GM18873 (cell line): Measurements from ENCODE around the gene JSRP1.

Experiments used
- ATAC-seq: cut with Tn5 transposase; IDR thresholded peaks from one replicate; pipeline ENCODE4 v1.9.1; 2021; ENCODE audit warnings: mild to moderate bottlenecking, moderate library complexity, moderate number of reproducible peaks; ENCODE audit not compliant: unreplicated experiment, low FRiP score

The JSRP1 gene

DNA sequence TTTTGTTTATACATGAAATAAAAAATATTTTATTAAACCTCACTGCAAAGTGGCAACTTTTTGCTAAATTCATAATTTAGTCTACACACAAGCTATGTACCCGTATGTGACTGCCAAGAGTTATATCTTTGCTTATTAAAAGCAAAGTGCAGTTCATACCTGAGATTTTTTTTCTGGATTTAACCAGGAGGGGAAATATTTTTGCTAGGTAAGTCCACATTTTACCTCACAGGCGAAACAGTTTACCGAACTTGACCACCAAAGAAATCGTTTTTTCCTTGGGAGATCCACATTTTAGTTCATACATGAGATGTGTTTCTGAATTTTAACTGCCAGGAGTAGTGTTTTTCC lies 12.2 kb upstream of the JSRP1 start:
- no peak for ATAC-seq

DNA sequence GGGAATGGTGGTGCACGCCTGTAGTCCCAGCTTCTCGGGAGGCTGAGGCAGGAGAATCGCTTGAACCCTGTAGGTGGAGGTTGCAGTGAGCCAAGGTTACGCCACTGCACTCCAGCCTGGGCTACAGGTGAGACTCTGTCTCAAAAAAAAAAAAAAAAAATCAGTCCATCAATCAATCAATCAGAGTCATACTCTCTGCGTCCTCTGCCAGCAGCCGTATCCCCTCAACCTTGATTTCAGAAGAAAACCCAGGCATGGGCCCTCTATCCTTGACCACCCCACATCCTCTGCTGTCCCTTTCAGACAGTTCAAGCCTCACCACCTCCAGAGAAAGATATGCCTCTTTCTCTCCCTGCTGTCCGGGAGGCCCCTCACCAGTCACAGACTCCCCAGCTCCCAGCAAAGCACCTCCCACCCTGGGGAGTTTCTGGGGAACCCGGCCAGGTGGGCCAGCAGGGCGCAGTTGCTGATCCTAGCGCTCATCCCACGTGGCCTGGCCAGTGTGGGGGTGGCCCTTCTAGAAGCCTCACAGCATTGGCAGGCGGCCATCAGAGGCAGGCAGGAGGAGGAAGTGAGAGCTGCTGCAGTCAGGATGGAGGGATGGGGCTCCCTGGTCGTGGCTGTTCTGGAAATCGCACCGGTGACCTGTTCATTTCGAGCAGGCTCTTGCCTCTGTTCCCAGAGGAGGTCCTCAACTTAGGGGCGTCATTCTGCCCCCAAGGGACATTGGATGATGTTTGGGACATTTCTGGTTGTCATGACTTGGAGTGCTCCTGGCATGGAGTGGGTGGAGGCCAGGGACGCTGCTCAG lies 10.2 kb upstream of the JSRP1 start:
- ATAC-seq = no peak

DNA sequence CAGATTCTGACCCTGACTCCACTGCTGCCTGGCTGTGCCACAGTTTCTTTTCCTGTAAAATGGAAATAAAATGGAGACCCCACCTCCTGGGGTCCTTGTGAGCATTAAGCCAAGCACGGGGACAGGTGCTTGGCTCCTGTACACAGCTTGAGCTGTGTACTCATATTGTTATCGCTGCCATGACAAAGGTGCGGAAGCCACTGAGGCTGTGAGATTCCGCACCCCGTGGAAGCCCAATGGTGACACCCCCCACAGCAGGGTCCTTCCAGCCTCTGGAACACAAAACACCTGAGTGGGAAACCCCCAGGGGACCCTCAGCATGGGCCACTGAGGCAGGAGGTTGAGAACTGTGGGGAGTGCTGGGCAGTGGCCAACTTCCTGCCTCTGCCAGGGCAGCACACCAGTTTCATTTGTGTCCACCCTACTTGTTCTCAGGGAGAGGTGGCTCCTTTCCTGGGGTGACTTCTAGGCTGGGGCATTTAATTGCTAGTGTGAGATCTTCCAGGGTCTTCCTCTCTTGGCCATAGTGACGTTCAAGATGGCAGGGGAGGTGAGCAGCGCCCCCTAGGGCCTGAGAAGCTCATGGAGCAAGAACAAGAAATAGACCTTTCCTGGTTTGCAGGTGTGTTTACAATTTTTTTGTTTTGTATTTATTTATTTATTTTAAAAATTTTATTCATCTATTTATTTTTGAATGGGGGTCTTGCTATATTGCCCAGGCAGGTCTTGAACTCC lies 5.4 kb upstream of the JSRP1 start:
- ATAC-seq = no peak

- no peak for ATAC-seq
These were observed 4.2 kb upstream of the JSRP1 start for GRCh38 chr19:2260341-2260805.

GRCh38 chr19:2259336-2259735 lies 3.1 kb upstream of the JSRP1 start:
- no peak for ATAC-seq

DNA sequence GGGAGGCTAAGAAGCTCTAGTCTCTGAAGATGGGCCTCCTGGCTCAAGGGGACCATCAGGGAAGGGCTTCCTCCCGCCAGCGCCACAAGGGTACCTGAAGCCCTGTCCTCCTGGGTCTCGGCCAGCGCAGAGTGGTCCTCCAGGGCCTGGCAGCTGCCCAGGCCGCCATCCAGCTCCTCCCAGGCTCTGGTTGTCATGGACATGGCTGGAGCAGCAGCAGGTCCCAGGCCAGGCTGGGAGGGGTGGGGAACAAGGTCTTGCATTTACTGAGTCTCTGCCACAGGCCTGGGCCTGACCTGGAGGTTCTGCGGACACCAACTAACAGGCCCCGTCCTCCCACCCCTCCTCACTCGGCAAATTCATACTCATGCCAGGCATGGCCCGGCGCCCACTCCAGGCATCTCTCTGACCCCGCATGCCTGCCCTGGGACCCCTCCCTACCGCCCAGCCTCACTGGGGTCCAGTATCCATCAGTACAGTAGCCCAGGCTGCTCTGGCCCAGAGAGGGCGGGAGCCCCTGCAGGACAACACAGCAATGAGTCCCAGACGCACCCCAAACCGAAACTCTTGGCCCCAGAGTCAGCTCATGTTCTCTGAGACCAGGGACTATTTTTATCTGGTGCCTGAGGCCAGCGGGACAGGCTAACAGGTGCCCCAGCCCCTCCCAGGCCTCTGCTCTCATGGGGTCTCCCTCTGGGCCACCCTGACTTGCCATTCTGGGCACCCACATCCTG lies 938 bp downstream of the JSRP1 start:
- ATAC-seq = no peak

DNA sequence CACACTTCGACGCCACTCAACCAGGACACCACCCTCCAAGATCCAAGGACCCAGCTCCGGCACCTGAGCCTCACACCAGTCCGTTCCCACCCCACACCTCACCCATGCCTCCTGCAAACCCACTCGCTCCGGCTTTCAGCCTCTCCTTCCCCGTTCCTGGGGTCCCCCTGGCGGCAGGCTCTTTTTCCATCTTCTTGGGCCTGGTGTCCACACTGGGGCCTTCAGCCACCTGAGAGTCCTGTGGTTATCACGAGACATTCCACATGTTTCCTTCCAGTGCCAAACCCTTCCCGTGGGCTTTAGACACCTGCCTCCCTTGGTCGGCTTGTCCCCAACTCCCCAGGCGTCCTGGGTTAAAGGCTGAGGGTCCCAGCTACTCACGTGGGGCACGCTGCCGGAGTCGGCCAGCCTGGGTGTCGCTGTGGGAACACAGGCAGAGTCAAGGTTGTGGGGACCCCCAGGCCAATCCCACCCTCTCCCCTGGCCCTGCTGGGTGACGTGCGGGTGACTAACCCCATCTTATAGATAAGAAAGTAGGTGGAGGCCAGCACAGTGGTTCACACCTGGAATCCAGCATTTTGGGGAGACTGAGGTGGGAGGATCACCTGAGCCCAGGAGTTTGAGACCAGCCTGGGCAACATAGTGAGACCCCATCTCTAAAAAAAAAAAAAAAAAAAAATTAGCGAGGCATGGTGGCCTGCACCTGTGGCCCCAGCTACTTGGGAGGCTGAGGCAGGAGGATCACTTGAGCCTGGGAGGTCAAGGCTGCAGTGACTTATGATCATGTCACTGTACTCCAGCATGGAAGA lies 1.9 kb downstream of the JSRP1 start:
- ATAC-seq = no peak

DNA sequence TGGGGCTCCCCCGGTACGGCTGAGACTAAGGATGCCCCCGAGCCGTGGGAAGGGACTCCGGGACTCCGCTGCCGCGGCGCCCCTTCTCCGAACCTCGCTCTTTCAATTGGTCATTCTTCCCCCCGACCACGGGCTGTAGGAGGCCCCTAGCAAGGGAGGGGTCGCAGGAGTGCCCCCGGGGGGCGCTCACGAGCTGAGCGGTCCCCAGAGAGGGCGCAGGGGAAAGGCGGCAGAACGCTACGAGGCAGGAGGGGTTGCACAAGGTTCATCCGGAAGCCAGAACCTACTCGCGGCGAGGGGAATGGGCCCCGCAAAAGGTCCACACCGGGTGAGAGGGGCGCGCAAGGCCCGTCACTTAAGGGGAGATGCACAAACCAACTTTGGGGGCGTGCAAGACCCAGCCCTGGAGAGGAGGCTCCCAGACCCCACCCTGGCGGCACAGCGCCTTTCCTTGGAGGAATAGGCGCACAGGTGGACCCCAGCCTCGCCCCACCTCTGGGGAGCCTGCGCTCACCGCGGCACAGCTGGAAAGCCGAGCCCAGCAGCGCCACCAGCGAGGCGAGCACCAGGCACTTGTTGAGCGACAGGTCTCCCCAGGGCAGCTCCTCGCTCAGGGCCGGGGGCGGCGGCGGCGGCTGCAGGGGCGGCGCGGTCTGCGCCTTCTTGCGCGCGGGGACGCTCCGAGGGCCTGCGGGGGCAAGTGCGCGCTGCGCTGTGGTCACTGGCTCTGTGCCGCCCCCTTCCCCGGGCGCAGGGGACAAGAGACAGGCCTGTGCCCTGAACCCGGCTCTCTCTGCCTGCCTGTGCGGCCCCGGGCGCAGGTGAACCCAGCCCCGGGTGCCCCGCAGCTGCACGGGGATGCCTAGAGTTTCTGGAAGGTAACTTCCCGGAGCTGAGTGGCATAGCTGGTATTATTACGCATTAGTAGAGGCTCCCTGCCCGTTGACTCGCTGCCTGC lies 2.8 kb downstream of the JSRP1 start:
- ATAC-seq = no peak

- no peak for ATAC-seq
These were observed 3.5 kb downstream of the JSRP1 start for GRCh38 chr19:2252797-2253105.

GRCh38 chr19:2252055-2252796 lies 4.0 kb downstream of the JSRP1 start:
- no peak for ATAC-seq

- no peak for ATAC-seq
These were observed 4.8 kb downstream of the JSRP1 start for GRCh38 chr19:2251106-2252054.

DNA sequence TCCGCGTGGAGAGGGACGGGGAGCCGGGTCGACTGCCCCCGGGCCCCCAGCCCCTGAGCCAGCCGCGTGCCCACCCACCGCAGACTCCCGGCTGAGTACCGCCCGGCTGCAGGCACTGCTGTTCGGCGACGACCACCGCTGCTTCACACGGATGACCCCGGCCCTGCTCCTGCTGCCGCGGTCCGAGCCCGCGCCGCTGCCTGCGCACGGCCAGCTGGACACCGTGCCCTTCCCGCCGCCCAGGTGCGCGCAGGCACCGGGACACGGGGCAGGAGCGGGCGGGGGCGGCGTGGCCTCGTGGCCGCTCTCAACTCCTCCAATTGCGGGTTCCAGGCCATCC lies 5.5 kb downstream of the JSRP1 start:
- no peak for ATAC-seq

GRCh38 chr19:2249880-2250765 lies 6.1 kb downstream of the JSRP1 start:
- ATAC-seq = no peak

DNA sequence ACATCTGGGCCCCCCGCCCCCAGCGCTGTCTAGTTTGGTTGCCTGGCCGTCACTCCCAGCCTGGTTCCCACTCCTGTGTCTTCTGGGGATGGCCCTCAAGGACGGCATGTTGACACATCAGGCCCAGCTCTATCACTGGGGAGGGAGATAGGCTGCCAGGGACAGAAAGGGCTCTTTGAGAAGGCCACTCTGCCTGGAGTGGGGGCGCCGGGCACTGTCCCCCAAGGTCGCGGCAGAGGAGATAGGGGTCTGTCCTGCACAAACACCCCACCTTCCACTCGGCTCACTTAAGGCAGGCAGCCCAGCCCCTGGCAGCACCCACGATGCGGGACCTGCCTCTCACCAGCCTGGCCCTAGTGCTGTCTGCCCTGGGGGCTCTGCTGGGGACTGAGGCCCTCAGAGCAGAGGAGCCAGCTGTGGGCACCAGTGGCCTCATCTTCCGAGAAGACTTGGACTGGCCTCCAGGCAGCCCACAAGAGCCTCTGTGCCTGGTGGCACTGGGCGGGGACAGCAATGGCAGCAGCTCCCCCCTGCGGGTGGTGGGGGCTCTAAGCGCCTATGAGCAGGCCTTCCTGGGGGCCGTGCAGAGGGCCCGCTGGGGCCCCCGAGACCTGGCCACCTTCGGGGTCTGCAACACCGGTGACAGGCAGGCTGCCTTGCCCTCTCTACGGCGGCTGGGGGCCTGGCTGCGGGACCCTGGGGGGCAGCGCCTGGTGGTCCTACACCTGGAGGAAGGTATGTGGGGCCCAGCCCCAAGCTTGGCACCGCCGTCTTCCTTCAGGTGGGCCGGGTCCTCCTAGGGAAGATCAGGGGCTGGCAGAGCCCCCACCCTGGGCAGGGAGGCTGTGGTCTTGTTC lies 7.0 kb downstream of the JSRP1 start, which contains the start of gene AMH:
AMH (plus strand) TSS at position 314 of the 857 bp plus-strand sequence; CDS start at position 324, 10 bp downstream.
- no peak for ATAC-seq

- no peak for ATAC-seq
These were observed 7.8 kb downstream of the JSRP1 start for GRCh38 chr19:2248136-2249009.
